K562 (cell line): Measurements from ENCODE around the gene ABCF2. TPM values are rescaled to one million over a fixed set of nuclear protein-coding genes. Genes with fewer than 3 reads are reported as not detected.

ENCODE experiments used
- CC2D1A ChIP-seq: fragments of 450-650 bp; IDR thresholded peaks from 2 replicates; pipeline ENCODE4 v1.6.1; 2017; ENCODE audit warnings: mild to moderate bottlenecking
- EGR1 ChIP-seq: fragments of 450-650 bp; conservative IDR thresholded peaks from 2 replicates; pipeline ENCODE4 v1.6.1; 2017; ENCODE audit warnings: mild to moderate bottlenecking
- EP300 ChIP-seq: IDR thresholded peaks from 2 replicates; pipeline ENCODE4 v1.6.1; 2012; ENCODE audit warnings: low read length, improper control_type of control experiment
- ERF ChIP-seq: fragments of 450-650 bp; formaldehyde crosslinking; IDR thresholded peaks from 2 replicates; pipeline ENCODE4 v1.4.0; 2020; ENCODE audit warnings: mild to moderate bottlenecking, mixed read lengths
- ETV1 ChIP-seq: fragments of 450-650 bp; conservative IDR thresholded peaks from 2 replicates; pipeline ENCODE4 v1.6.1; 2016; ENCODE audit warnings: missing genetic modification characterization, control low read depth, low read depth, missing compliant biosample characterization
- FOXP1 ChIP-seq: sonication (generic); formaldehyde crosslinking; IDR thresholded peaks from 2 replicates; pipeline ENCODE4 v1.8.0; 2022; ENCODE audit warnings: mild to moderate bottlenecking, missing genetic modification reagents
- GABPB1 ChIP-seq: sonication (generic); formaldehyde crosslinking; IDR thresholded peaks from 2 replicates; pipeline ENCODE4 v1.8.0; 2022; ENCODE audit warnings: mild to moderate bottlenecking, missing genetic modification reagents
- GTF3C2 ChIP-seq: IDR thresholded peaks from 3 replicates; pipeline ENCODE4 v1.6.1; 2011; ENCODE audit warnings: borderline replicate concordance, mild to moderate bottlenecking, moderate library complexity; ENCODE audit not compliant: insufficient read length; ENCODE audit errors: extremely low read depth
- HNRNPH1 ChIP-seq: fragments of 200-400 bp; formaldehyde crosslinking; optimal IDR thresholded peaks from 2 replicates; pipeline ENCODE3; 2017; ENCODE audit warnings: low read depth, mild to moderate bottlenecking, low read length, moderate library complexity
- LCOR ChIP-seq: sonication (generic); formaldehyde crosslinking; IDR thresholded peaks from 2 replicates; pipeline ENCODE4 v1.8.0; 2022; ENCODE audit warnings: mild to moderate bottlenecking, missing genetic modification reagents
- MEIS2 ChIP-seq: fragments of 450-650 bp; IDR thresholded peaks from 2 replicates; pipeline ENCODE4 v1.6.1; 2014; ENCODE audit warnings: mild to moderate bottlenecking; ENCODE audit not compliant: partially characterized antibody
- NEUROD1 ChIP-seq: fragments of 150-350 bp; IDR thresholded peaks from 2 replicates; pipeline ENCODE4 v1.6.1; 2014; ENCODE audit warnings: borderline replicate concordance, low read length, low read depth; ENCODE audit not compliant: partially characterized antibody
- NR1H2 ChIP-seq: sonication (generic); formaldehyde crosslinking; IDR thresholded peaks from 2 replicates; pipeline ENCODE4 v1.4.0; 2020; ENCODE audit warnings: mild to moderate bottlenecking, missing genetic modification reagents
- PCBP1 ChIP-seq: fragments of 200-400 bp; formaldehyde crosslinking; IDR thresholded peaks from 2 replicates; pipeline ENCODE4 v1.6.1; 2018; ENCODE audit warnings: mild to moderate bottlenecking, low read depth, low read length; ENCODE audit not compliant: poor library complexity, severe bottlenecking
- PHB2 ChIP-seq: fragments of 450-650 bp; IDR thresholded peaks from 2 replicates; pipeline ENCODE4 v1.6.1; 2017; ENCODE audit warnings: low read depth
- PRDM10 ChIP-seq: fragments of 450-650 bp; IDR thresholded peaks from 2 replicates; pipeline ENCODE4 v1.6.1; 2018; ENCODE audit not compliant: partially characterized antibody
- SMAD1 ChIP-seq: fragments of 150-350 bp; IDR thresholded peaks from 2 replicates; pipeline ENCODE4 v1.6.1; 2014; ENCODE audit warnings: low read length, low read depth; ENCODE audit not compliant: partially characterized antibody
- SREBF1 ChIP-seq: fragments of 150-350 bp; IDR thresholded peaks from 2 replicates; pipeline ENCODE4 v1.6.1; 2014; ENCODE audit warnings: antibody characterized with exemption, low read depth, low read length, borderline replicate concordance
- TRIM24 ChIP-seq, 2 experiments: fragments of 450-650 bp; IDR thresholded peaks; 2 replicates each; pipeline ENCODE4 v1.6.1; 2016
- ZNF12 ChIP-seq: sonication (generic); formaldehyde crosslinking; IDR thresholded peaks from 2 replicates; pipeline ENCODE4 v1.4.0; 2020; ENCODE audit warnings: mild to moderate bottlenecking, missing genetic modification reagents
- ZNF175 ChIP-seq: fragments of 200-800 bp; sonication (Bioruptor generic); IDR thresholded peaks from 2 replicates; pipeline ENCODE4 v1.6.1; 2016; ENCODE audit warnings: low read depth, mild to moderate bottlenecking, missing genetic modification characterization, missing compliant biosample characterization
- ZNF830 ChIP-seq: fragments of 250-450 bp; sonication (Bioruptor Pico); IDR thresholded peaks from 2 replicates; pipeline ENCODE4 v1.5.0; 2021; ENCODE audit warnings: mild to moderate bottlenecking
- polyA plus RNA-seq, 8 experiments: library from polyadenylated mRNA; depleted of rRNA in 4 of 8; stranded (reverse) in 5 of 8; unstranded in 3 of 8; fragments of >200 nt; fragmentation: Nextera tagmentation in 2 of 8; fragmentation: Illumina TruSeq in 1 of 8; extraction: Ambion mirVana in 2 of 8; extraction: Trizol in 1 of 8; gene quantifications; 2 replicates each; pipeline versions ENCODE4 v1.2.1 to v1.2.3, GENCODE V29; 2011 to 2014; ENCODE audit warnings: inconsistent platforms in 1 of 8, missing spikeins in 1 of 8
- total RNA-seq, 7 experiments: library from RNA; depleted of rRNA in 6 of 7; stranded (reverse); fragments of >200 nt in 6 of 7; fragmentation: Illumina TruSeq in 2 of 7; extraction: Trizol in 2 of 7; gene quantifications; 2 replicates each; pipeline versions ENCODE4 v1.2.1 to v1.2.3, GENCODE V29; 2011 to 2021; ENCODE audit warnings: low replicate concordance in 1 of 7

Gene ABCF2
- total and polyA plus RNA-seq, 9 of the 15 experiments (the other 6 are each of a cell fraction or from before 2014, with no cell fraction given): 62.1 to 224 (median 113) TPM

- TF ChIP-seq PRDM10: peak; percentile 23
- TF ChIP-seq CC2D1A: 0 out of 2 replicates have a peak, but pooled peaks have one; percentile 11
- TF ChIP-seq ERF: peak; percentile 48; the same call in 1 of the 2 replicates
- peak; percentile 11 for TF ChIP-seq SMAD1
- 0 out of 2 replicates have a peak, but pooled peaks have one; percentile 26 for TF ChIP-seq ZNF830 (CRISPR knock-in tag)
- TF ChIP-seq TRIM24 (IDR thresholded peaks at IDR 0.05): peak in 1 of 2 experiments; percentile 27; a peak in 1 of 4 replicates
- TF ChIP-seq ZNF175 (CRISPR knock-in tag): no peak
- TF ChIP-seq PHB2: no peak
- TF ChIP-seq NEUROD1: peak; percentile 53
- TF ChIP-seq ETV1: peak; percentile 94
- TF ChIP-seq HNRNPH1: no peak
- TF ChIP-seq MEIS2: peak; percentile 86
- TF ChIP-seq GTF3C2: no peak
- TF ChIP-seq ZNF12 (CRISPR knock-in tag): 0 out of 2 replicates have a peak, but pooled peaks have one; percentile 5
- peak; percentile 81 for TF ChIP-seq EGR1
- peak; percentile 88 for TF ChIP-seq GABPB1 (CRISPR knock-in tag)
- TF ChIP-seq NR1H2 (CRISPR knock-in tag): peak; percentile 96; the same call in 1 of the 2 replicates
- peak; percentile 73 for TF ChIP-seq FOXP1 (CRISPR knock-in tag)
- TF ChIP-seq PCBP1: peak; percentile 93
- TF ChIP-seq EP300: peak; percentile 34; the same call in 1 of the 2 replicates
- peak; percentile 78 for TF ChIP-seq LCOR
- no peak for TF ChIP-seq SREBF1
These were observed 5.3 kb upstream of the ABCF2 start, which contains the start of gene CHPF2 (continued) for GRCh38 chr7:151232091-151232916.
